ENCODE data around the gene BEST2. TPM values are rescaled to one million over a fixed set of nuclear protein-coding genes. Genes with fewer than 3 reads are reported as not detected.
A peak's percentile ranks its signal among the peaks of the same experiment; 100 is the strongest.

BEST2 gene
- total RNA-seq, 1 donor from 2014 or later: not detected

- Histone ChIP-seq H3K36me3 (peaks cover 8% of the 10 kb centered on the region), H3K27me3 (no peaks in the 10 kb centered on the region), H3K27ac (peak within 1 kb of the TSS; percentile 32), H3K9me3 (no peaks in the 10 kb centered on the region), H3K4me1 (peaks cover 15% of the 10 kb centered on the region), H3K4me3 (peak within 1 kb of the TSS; percentile 67)
- no peak for TF ChIP-seq CTCF (IDR thresholded peaks at IDR 0.05)
- DNase-seq (peak; percentile 95), ATAC-seq (peak; percentile 93)
- intact Hi-C loops (cut with DNase I): no loop called here
Observed at GRCh38 chr19:12806242-12807081, 54.9 kb downstream of the BEST2 start, which contains the start of gene RNASEH2A. TSS of gene RNASEH2A (plus strand) at chr19:12806584. CDS start at chr19:12806674, 90 bp downstream.

Small RNA genes lying within 50 kb of the gene (microRNA-seq; reads per million reads assigned to microRNA genes)
- gene MIR5684 (ENCODE audit: borderline microRNAs expressed): not detected

Other genes with a start within 250 kb of the BEST2 start
- gene ZNF564, start 200.3 kb upstream of the BEST2 start, total RNA-seq: 13.7 TPM
- gene ZNF490, start 141.0 kb upstream of the BEST2 start, total RNA-seq: 12.2 TPM
- gene ZNF791, start 140.9 kb upstream of the BEST2 start, total RNA-seq: 29.7 TPM
- gene MAN2B1, start 85.0 kb upstream of the BEST2 start, total RNA-seq: 174 TPM
- gene WDR83, start 85.0 kb upstream of the BEST2 start, total RNA-seq: 10.9 TPM
- 70.5 TPM for gene DHPS, start 69.9 kb upstream of the BEST2 start, total RNA-seq
- not detected for gene GNG14, start 63.8 kb upstream of the BEST2 start, total RNA-seq
- 4.3 TPM for gene FBXW9, start 55.2 kb upstream of the BEST2 start, total RNA-seq
- 49.0 TPM for gene TNPO2, start 27.9 kb upstream of the BEST2 start, total RNA-seq
- 144 TPM for gene TRIR, start 17.1 kb upstream of the BEST2 start, total RNA-seq
- 55.2 TPM for gene GET3, start 14.3 kb upstream of the BEST2 start, total RNA-seq
- 65.3 TPM for gene HOOK2, start 23.8 kb downstream of the BEST2 start, total RNA-seq
- gene JUNB, start 39.7 kb downstream of the BEST2 start, total RNA-seq: 174 TPM
- 123 TPM for gene PRDX2, start 50.0 kb downstream of the BEST2 start, total RNA-seq
- gene THSD8, start 50.3 kb downstream of the BEST2 start, total RNA-seq: 2.8 TPM
- 7.4 TPM for gene RNASEH2A, start 54.8 kb downstream of the BEST2 start, total RNA-seq
- gene RTBDN, start 82.8 kb downstream of the BEST2 start, total RNA-seq: not detected
- not detected for gene MAST1, start 86.7 kb downstream of the BEST2 start, total RNA-seq
- gene DNASE2, start 129.7 kb downstream of the BEST2 start, total RNA-seq: 61.0 TPM
- not detected for gene KLF1, start 135.4 kb downstream of the BEST2 start, total RNA-seq
- gene GCDH, start 139.4 kb downstream of the BEST2 start, total RNA-seq: 21.0 TPM
- gene SYCE2, start 167.5 kb downstream of the BEST2 start, total RNA-seq: not detected
- gene FARSA, start 181.9 kb downstream of the BEST2 start, total RNA-seq: 39.5 TPM
- gene CALR, start 186.8 kb downstream of the BEST2 start, total RNA-seq: 991 TPM
- 109 TPM for gene RAD23A, start 194.1 kb downstream of the BEST2 start, total RNA-seq
- 16.4 TPM for gene GADD45GIP1, start 205.4 kb downstream of the BEST2 start, total RNA-seq
- not detected for gene DAND5, start 217.8 kb downstream of the BEST2 start, total RNA-seq
- 168 TPM for gene NFIX, start 243.7 kb downstream of the BEST2 start, total RNA-seq